HepG2 (cell line): ENCODE data around the gene GTF3A. TPM values are rescaled to one million over a fixed set of nuclear protein-coding genes. Genes with fewer than 3 reads are reported as not detected.
A peak's percentile ranks its signal among the peaks of the same experiment; 100 is the strongest.

Source experiments
- BRCA1 ChIP-seq: sonication (generic); formaldehyde crosslinking; IDR thresholded peaks from 2 replicates; pipeline ENCODE4 v1.4.0; 2020; ENCODE audit warnings: missing genetic modification reagents
- FOXK1 ChIP-seq: sonication (generic); formaldehyde crosslinking; IDR thresholded peaks from 2 replicates; pipeline ENCODE4 v1.4.0; 2020; ENCODE audit warnings: low read depth, missing genetic modification reagents, borderline replicate concordance
- HINFP ChIP-seq: sonication (generic); formaldehyde crosslinking; IDR thresholded peaks from 2 replicates; pipeline ENCODE4 v1.4.0; 2020; ENCODE audit warnings: low read depth, mild to moderate bottlenecking, missing genetic modification reagents
- SP4 ChIP-seq: sonication (generic); formaldehyde crosslinking; IDR thresholded peaks from 2 replicates; pipeline ENCODE4 v1.8.1; 2023; ENCODE audit warnings: mild to moderate bottlenecking, missing genetic modification reagents
- THAP7 ChIP-seq: sonication (generic); formaldehyde crosslinking; IDR thresholded peaks from 2 replicates; pipeline ENCODE4 v1.8.1; 2023; ENCODE audit warnings: mild to moderate bottlenecking, missing genetic modification reagents
- YY1 ChIP-seq: IDR thresholded peaks from 2 replicates; pipeline ENCODE4 v1.6.1; 2011; ENCODE audit warnings: low read length, low read depth, moderate library complexity, mild to moderate bottlenecking; ENCODE audit not compliant: insufficient read depth, insufficient replicate concordance
- ZMAT5 ChIP-seq: sonication (generic); formaldehyde crosslinking; IDR thresholded peaks from 2 replicates; pipeline ENCODE4 v1.5.0; 2020; ENCODE audit warnings: mild to moderate bottlenecking, low read depth, missing genetic modification reagents, borderline replicate concordance
- ZNF20 ChIP-seq: sonication (generic); formaldehyde crosslinking; IDR thresholded peaks from 2 replicates; pipeline ENCODE4 v1.4.0; 2020; ENCODE audit warnings: mild to moderate bottlenecking, moderate library complexity, missing genetic modification reagents
- ZNF710 ChIP-seq: sonication (generic); formaldehyde crosslinking; IDR thresholded peaks from 2 replicates; pipeline ENCODE4 v1.5.0; 2020; ENCODE audit warnings: mild to moderate bottlenecking, missing genetic modification reagents, borderline replicate concordance
- polyA plus RNA-seq, 8 experiments: library from polyadenylated mRNA; depleted of rRNA in 3 of 8; stranded (reverse) in 7 of 8; unstranded in 1 of 8; fragments of >200 nt; fragmentation: Illumina TruSeq in 4 of 8; extraction: Trizol in 4 of 8; gene quantifications; 2 replicates each; pipeline versions ENCODE4 v1.2.1 to v1.2.3, GENCODE V29; 2011 to 2016; ENCODE audit warnings: low read depth in 4 of 8, missing spikeins in 1 of 8, mixed read lengths in 1 of 8; ENCODE audit not compliant: insufficient read depth in 1 of 8
- total RNA-seq, 5 experiments: library from RNA; depleted of rRNA; stranded (reverse); fragments of >200 nt; fragmentation: Illumina TruSeq; extraction: Trizol; gene quantifications; 2 replicates each; pipeline ENCODE4 v1.2.3, GENCODE V29; 2016; ENCODE audit warnings: low read depth in 1 of 5
- TF ChIP-seq, protein P1 (sequence below): sonication (generic); formaldehyde crosslinking; IDR thresholded peaks from 2 replicates; pipeline ENCODE4 v1.9.0; 2021; ENCODE audit warnings: missing genetic modification reagents, borderline replicate concordance
- TF ChIP-seq, protein P2 (sequence below): IDR thresholded peaks from 2 replicates; pipeline ENCODE4 v1.6.1; 2016; ENCODE audit warnings: low read depth, borderline replicate concordance
- TF ChIP-seq, protein P3 (sequence below): sonication (generic); formaldehyde crosslinking; IDR thresholded peaks from 2 replicates; pipeline ENCODE4 v1.4.0; 2020; ENCODE audit warnings: mild to moderate bottlenecking, missing genetic modification reagents

Gene GTF3A
- total and polyA plus RNA-seq, 2 of the 13 experiments (the other 11 are each of a cell fraction or from before 2014, with no cell fraction given): 42.1 to 176 TPM

DNA sequence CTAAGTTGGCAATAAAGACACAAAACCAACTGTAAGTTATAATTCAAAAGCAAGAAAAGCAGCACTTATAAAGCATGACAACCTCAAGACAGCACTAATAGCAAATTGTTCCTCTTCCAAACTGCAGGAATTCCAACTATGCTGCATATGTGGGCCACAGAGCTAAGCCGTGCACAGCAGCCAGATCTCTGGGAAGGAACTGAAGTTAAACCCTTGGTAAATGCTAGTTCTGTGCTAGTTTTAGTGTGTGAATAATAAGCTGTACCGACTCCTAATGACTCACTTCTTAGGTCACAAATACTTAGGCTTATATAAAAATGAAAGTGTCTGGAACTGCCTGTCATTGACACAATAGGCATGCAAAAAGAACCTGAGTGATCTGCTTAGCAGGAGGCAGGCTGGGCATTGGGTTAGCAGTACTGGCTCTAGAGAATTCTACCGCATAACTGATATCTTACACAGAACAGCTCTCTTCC, 21.2 kb upstream of the GTF3A start (continued):
- TF ChIP-seq, protein P1, sequence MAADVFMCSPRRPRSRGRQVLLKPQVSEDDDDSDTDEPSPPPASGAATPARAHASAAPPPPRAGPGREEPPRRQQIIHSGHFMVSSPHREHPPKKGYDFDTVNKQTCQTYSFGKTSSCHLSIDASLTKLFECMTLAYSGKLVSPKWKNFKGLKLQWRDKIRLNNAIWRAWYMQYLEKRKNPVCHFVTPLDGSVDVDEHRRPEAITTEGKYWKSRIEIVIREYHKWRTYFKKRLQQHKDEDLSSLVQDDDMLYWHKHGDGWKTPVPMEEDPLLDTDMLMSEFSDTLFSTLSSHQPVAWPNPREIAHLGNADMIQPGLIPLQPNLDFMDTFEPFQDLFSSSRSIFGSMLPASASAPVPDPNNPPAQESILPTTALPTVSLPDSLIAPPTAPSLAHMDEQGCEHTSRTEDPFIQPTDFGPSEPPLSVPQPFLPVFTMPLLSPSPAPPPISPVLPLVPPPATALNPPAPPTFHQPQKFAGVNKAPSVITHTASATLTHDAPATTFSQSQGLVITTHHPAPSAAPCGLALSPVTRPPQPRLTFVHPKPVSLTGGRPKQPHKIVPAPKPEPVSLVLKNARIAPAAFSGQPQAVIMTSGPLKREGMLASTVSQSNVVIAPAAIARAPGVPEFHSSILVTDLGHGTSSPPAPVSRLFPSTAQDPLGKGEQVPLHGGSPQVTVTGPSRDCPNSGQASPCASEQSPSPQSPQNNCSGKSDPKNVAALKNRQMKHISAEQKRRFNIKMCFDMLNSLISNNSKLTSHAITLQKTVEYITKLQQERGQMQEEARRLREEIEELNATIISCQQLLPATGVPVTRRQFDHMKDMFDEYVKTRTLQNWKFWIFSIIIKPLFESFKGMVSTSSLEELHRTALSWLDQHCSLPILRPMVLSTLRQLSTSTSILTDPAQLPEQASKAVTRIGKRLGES (CRISPR knock-in tag): no peak
- TF ChIP-seq BRCA1 (CRISPR knock-in tag) (no peak), THAP7 (CRISPR knock-in tag) (no peak), HINFP (CRISPR knock-in tag) (no peak), YY1 (no peak), SP4 (no peak), ZNF710 (0 out of 2 replicates have a peak, but pooled peaks have one; percentile 14), FOXK1 (no peak), ZMAT5 (CRISPR knock-in tag) (no peak), ZNF20 (no peak)
- TF ChIP-seq, protein P2, sequence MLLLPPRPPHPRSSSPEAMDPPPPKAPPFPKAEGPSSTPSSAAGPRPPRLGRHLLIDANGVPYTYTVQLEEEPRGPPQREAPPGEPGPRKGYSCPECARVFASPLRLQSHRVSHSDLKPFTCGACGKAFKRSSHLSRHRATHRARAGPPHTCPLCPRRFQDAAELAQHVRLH (CRISPR knock-in tag): 0 out of 2 replicates have a peak, but pooled peaks have one; percentile 9
- TF ChIP-seq, protein P3, sequence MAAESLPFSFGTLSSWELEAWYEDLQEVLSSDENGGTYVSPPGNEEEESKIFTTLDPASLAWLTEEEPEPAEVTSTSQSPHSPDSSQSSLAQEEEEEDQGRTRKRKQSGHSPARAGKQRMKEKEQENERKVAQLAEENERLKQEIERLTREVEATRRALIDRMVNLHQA (CRISPR knock-in tag): no peak
